ENCODE results near the gene TMEM132D. TPM values are rescaled to one million over a fixed set of nuclear protein-coding genes. Genes with fewer than 3 reads are reported as not detected.

Gene TMEM132D
- total RNA-seq, 5 donors from 2014 or later (not counting 1 experiment from before 2014, with no cell fraction given): not detected

DNA sequence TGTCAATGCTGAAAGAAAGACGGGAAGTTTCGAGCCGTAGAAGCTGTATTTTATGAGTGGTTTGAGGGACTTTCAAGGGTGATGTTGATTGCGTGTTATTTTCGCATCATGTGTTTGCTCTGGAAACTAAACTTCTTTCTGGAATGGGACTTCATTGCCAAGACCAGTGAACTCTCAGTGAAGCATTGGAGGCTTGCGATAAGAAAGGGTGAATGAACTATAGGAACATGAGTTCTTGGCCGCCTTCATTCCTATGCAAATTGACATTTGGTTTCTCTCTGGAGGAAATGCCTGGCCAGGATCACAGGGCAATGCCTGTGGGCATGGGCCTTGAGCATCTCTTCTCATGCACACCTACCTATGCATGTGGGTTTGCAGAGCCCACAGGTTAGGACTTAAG lies 677.8 kb downstream of the TMEM132D start:
- no peak for ATAC-seq (replicated peaks in 1 of 4)
- ChIA-PET POLR2A (no interaction called here), CTCF (no interaction called here)

DNA sequence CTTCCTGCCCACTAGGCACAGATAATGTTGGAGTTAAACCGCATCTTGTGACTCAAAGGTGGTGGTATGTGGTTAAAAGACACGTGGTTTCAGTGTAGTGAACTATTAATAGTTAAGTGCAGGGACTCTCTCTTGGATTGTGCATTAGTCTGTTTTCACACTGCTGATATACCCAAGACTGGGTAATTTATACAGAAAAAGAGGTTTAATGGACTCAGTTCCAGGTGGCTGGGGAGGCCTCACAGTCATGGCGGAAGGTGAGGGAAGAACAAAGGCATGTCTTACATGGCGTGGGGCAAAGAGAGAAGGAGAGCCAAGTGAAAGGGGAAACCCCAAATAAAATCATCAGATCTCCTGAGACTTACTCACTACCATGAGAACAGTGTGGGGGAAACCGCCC lies 688.3 kb downstream of the TMEM132D start:
- H3K27ac Mint-ChIP-seq: no peak overlapping the region

More for the DNA sequence above, 677.8 kb downstream of the TMEM132D start:
- DNase-seq: no peak
- H3K4me3 Mint-ChIP-seq: no peak overlapping the region
- Histone ChIP-seq H3K27me3 (replicated peaks in 1 of 2; ENCODE audit: control insufficient read depth in 2 of 2, extremely low read depth in 1 of 2, insufficient read depth in 2 of 2, low read length in 1 of 2) (no peaks in the 10 kb centered on the region), H3K27ac (ENCODE audit: low read length) (no peak overlapping the region), H3K9me3 (no peaks in the 10 kb centered on the region), H3K36me3 (ENCODE audit: control insufficient read depth in 2 of 2, extremely low read depth in 1 of 2, insufficient read depth in 1 of 2, low read length in 1 of 2) (no peaks in the 10 kb centered on the region), H3K4me3 (ENCODE audit: control insufficient read depth in 1 of 2, extremely low read depth in 1 of 2, low read length in 1 of 2) (no peak overlapping the region), H3K4me1 (ENCODE audit: control insufficient read depth in 1 of 2, extremely low read depth in 1 of 2, insufficient read depth in 2 of 2, low read length in 2 of 2) (no peaks in the 10 kb centered on the region)
- H3K4me1 Mint-ChIP-seq: no peaks in the 10 kb centered on the region
- no peaks in the 10 kb centered on the region for H3K36me3 Mint-ChIP-seq
- WGBS (ENCODE audit: insufficient coverage): 58% methylated on average over 7 of the region's 7 CpGs
- H3K27me3 Mint-ChIP-seq: no peaks in the 10 kb centered on the region
- H3K27ac Mint-ChIP-seq: no peak overlapping the region
- H3K9me3 Mint-ChIP-seq: peaks cover 0 to 16% (median 6%) of the 10 kb centered on the region in 3 donors

DNA sequence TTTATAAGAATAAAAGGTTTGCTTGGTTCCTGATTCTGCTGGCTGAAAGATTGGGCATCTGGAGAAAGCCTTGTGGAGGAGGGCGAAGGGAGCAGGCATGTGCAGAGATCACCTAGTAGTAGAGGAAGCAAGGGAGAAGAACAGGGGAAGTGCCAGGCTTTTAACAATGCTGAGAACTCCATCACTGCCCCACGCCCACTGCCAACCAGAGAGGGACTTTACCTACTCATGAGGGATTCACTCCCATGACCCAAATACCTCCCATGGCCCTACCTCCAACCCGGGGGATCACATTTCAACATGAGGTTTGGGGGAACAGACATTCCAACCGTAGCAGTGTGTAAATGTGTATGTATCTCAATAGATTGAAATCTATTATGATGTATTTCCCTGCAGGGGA lies 690.3 kb downstream of the TMEM132D start:
- no CpG with 5 or more reads among the region's 4 CpGs for WGBS (ENCODE audit: insufficient coverage)
- no peaks in the 10 kb centered on the region for H3K9me3 ChIP-seq
- DNase-seq (no peak), ATAC-seq (replicated peaks in 1 of 4) (no peak)
- ChIA-PET POLR2A (no interaction called here), CTCF (no interaction called here)
- no peaks in the 10 kb centered on the region for H3K36me3 ChIP-seq (ENCODE audit: control insufficient read depth in 2 of 2, extremely low read depth in 1 of 2, insufficient read depth in 1 of 2, low read length in 1 of 2)
- no peaks in the 10 kb centered on the region for H3K4me1 Mint-ChIP-seq
- H3K4me1 ChIP-seq (ENCODE audit: control insufficient read depth in 1 of 2, extremely low read depth in 1 of 2, insufficient read depth in 2 of 2, low read length in 2 of 2): no peaks in the 10 kb centered on the region
- H3K27ac ChIP-seq (ENCODE audit: low read length): no peak overlapping the region
- no peak overlapping the region for H3K4me3 ChIP-seq (ENCODE audit: control insufficient read depth in 1 of 2, extremely low read depth in 1 of 2, low read length in 1 of 2)
- H3K9me3 Mint-ChIP-seq: peaks cover 9 to 16% (median 14%) of the 10 kb centered on the region in 3 donors
- peaks cover 0 to 4% of the 10 kb centered on the region in 2 experiments for H3K27me3 ChIP-seq (replicated peaks in 1 of 2; ENCODE audit: control insufficient read depth in 2 of 2, extremely low read depth in 1 of 2, insufficient read depth in 2 of 2, low read length in 1 of 2)
- H3K36me3 Mint-ChIP-seq: no peaks in the 10 kb centered on the region
- H3K4me3 Mint-ChIP-seq: no peak overlapping the region
- no peaks in the 10 kb centered on the region for H3K27me3 Mint-ChIP-seq
- H3K27ac Mint-ChIP-seq: no peak overlapping the region

More for the DNA sequence above, 688.3 kb downstream of the TMEM132D start:
- WGBS (ENCODE audit: insufficient coverage): no CpG with 5 or more reads among the region's 5 CpGs
- peaks cover 9 to 23% (median 19%) of the 10 kb centered on the region in 3 donors for H3K9me3 Mint-ChIP-seq
- no peak overlapping the region for H3K4me3 Mint-ChIP-seq
- POLR2A ChIA-PET: no interaction called here
- no peaks in the 10 kb centered on the region for H3K36me3 Mint-ChIP-seq
- Histone ChIP-seq H3K4me1 (ENCODE audit: control insufficient read depth in 1 of 2, extremely low read depth in 1 of 2, insufficient read depth in 2 of 2, low read length in 2 of 2) (no peaks in the 10 kb centered on the region), H3K36me3 (ENCODE audit: control insufficient read depth in 2 of 2, extremely low read depth in 1 of 2, insufficient read depth in 1 of 2, low read length in 1 of 2) (no peaks in the 10 kb centered on the region), H3K27me3 (replicated peaks in 1 of 2; ENCODE audit: control insufficient read depth in 2 of 2, extremely low read depth in 1 of 2, insufficient read depth in 2 of 2, low read length in 1 of 2) (no peaks in the 10 kb centered on the region), H3K9me3 (no peaks in the 10 kb centered on the region), H3K27ac (ENCODE audit: low read length) (no peak overlapping the region), H3K4me3 (ENCODE audit: control insufficient read depth in 1 of 2, extremely low read depth in 1 of 2, low read length in 1 of 2) (no peak overlapping the region)
- no peaks in the 10 kb centered on the region for H3K27me3 Mint-ChIP-seq
- DNase-seq: no peak
- H3K4me1 Mint-ChIP-seq: no peaks in the 10 kb centered on the region
- ATAC-seq (replicated peaks in 1 of 4): no peak
- CTCF ChIA-PET: no interaction called here

DNA sequence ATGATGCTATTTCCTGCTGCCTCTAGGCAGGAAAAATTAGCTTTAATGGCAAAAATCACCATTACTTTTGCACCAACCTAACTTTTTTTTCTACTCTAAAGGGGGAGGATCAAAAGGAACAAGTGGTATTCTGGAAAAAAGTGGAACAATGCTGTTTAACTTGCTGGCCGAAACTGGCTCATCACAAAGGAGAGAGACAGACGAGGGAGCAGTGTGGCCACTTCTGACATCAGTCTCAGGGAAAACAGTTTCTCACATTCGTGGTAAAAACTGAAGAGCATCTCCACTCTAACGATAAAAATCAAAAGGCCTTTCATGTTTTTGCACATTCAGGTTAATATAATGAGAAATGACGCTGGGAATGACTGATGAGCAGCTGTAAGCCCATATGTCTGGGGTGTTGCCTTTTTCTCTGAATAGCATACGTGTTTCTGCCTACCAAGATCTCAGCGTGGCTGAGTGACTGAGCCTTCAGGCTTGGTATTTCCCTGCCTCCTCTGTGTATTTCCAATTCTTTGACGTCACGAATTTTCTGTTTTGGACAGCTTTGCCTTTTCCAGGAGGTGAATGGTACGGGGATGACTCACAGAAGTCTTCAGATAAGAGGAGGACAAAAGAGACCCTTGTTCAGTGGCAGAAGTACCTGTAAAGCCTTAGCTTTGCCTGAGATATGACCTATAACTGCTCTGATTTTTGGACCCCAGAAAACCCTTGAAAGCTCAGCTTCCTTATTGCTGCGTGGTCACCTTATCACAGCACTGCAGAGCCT lies 691.8 kb downstream of the TMEM132D start:
- Mint-ChIP-seq H3K9me3 (peaks cover 11 to 15% (median 12%) of the 10 kb centered on the region in 3 donors), H3K4me3 (no peak overlapping the region), H3K27ac (no peak overlapping the region), H3K36me3 (no peaks in the 10 kb centered on the region), H3K4me1 (no peaks in the 10 kb centered on the region), H3K27me3 (no peaks in the 10 kb centered on the region)
- POLR2A ChIA-PET: no interaction called here
- WGBS (ENCODE audit: insufficient coverage): 56% methylated on average over 10 of the region's 11 CpGs
- H3K27me3 ChIP-seq (replicated peaks in 1 of 2; ENCODE audit: control insufficient read depth in 2 of 2, extremely low read depth in 1 of 2, insufficient read depth in 2 of 2, low read length in 1 of 2): peaks cover 0 to 5% of the 10 kb centered on the region in 2 experiments
- no peak for DNase-seq
- no peak overlapping the region for H3K27ac ChIP-seq (ENCODE audit: low read length)
- no peaks in the 10 kb centered on the region for H3K4me1 ChIP-seq (ENCODE audit: control insufficient read depth in 1 of 2, extremely low read depth in 1 of 2, insufficient read depth in 2 of 2, low read length in 2 of 2)
- CTCF ChIA-PET: no interaction called here
- H3K9me3 ChIP-seq: no peaks in the 10 kb centered on the region
- no peaks in the 10 kb centered on the region for H3K36me3 ChIP-seq (ENCODE audit: control insufficient read depth in 2 of 2, extremely low read depth in 1 of 2, insufficient read depth in 1 of 2, low read length in 1 of 2)
- H3K4me3 ChIP-seq (ENCODE audit: control insufficient read depth in 1 of 2, extremely low read depth in 1 of 2, low read length in 1 of 2): no peak overlapping the region
- no peak for ATAC-seq (replicated peaks in 1 of 4)

DNA sequence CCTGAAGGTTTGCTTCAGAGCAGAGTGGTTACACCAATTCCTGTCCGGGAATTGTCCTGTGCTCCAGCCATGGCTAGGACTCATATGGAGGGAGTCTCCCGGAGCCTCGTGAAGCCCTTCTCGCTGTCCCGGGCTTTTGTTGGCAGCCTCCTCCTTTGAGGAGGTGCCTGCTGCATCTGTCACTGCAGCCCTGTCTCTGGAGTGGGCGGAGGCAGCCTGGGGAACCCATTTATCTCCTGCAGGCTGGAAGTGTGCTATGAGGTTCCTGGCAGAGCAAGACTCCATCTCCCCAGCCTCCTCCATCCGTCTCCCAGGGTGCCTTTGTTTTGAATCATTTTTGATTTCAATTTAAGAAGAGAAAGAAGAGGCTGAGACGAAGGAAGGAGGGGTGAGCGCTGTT lies 695.3 kb downstream of the TMEM132D start:
- Mint-ChIP-seq H3K27ac (no peak overlapping the region), H3K4me3 (no peak overlapping the region), H3K9me3 (peaks cover 0 to 12% (median 7%) of the 10 kb centered on the region in 3 donors), H3K27me3 (no peaks in the 10 kb centered on the region), H3K36me3 (no peaks in the 10 kb centered on the region), H3K4me1 (no peaks in the 10 kb centered on the region)
- WGBS (ENCODE audit: insufficient coverage): 74% methylated on average over 5 of the region's 9 CpGs
- no peak overlapping the region for H3K4me3 ChIP-seq (ENCODE audit: control insufficient read depth in 1 of 2, extremely low read depth in 1 of 2, low read length in 1 of 2)
- H3K36me3 ChIP-seq (ENCODE audit: control insufficient read depth in 2 of 2, extremely low read depth in 1 of 2, insufficient read depth in 1 of 2, low read length in 1 of 2): no peaks in the 10 kb centered on the region
- DNase-seq (no peak), ATAC-seq (replicated peaks in 1 of 4) (no peak)
- POLR2A ChIA-PET: no interaction called here
- CTCF ChIA-PET: no interaction called here
- no peaks in the 10 kb centered on the region for H3K4me1 ChIP-seq (ENCODE audit: control insufficient read depth in 1 of 2, extremely low read depth in 1 of 2, insufficient read depth in 2 of 2, low read length in 2 of 2)
- H3K27me3 ChIP-seq (replicated peaks in 1 of 2; ENCODE audit: control insufficient read depth in 2 of 2, extremely low read depth in 1 of 2, insufficient read depth in 2 of 2, low read length in 1 of 2): peaks cover 0 to 7% of the 10 kb centered on the region in 2 experiments
- no peaks in the 10 kb centered on the region for H3K9me3 ChIP-seq
- H3K27ac ChIP-seq (ENCODE audit: low read length): no peak overlapping the region

DNA sequence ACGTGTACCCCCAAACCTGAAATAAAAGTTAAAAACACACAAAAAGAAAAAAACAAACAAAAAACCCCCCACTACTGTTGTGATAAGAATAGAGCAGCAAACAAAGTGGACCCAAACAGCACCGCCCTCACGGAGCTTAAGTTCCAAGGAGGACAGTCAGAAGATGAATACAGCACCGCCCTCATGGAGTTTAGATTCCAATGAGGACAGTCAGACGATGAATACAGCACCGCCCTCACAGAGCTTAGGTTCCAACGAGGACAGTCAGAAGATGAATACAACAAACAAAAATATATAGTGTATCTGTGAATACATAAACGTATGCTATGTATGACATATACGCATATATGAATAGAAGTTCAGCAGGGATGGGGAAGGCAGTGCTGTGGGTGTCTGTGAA lies 696.7 kb downstream of the TMEM132D start:
- Mint-ChIP-seq H3K27me3 (no peaks in the 10 kb centered on the region), H3K9me3 (peaks cover 0 to 12% (median 7%) of the 10 kb centered on the region in 3 donors), H3K4me3 (no peak overlapping the region), H3K36me3 (no peaks in the 10 kb centered on the region), H3K27ac (no peak overlapping the region), H3K4me1 (no peaks in the 10 kb centered on the region)
- no peak for ATAC-seq (replicated peaks in 1 of 4)
- no peak overlapping the region for H3K27ac ChIP-seq (ENCODE audit: low read length)
- H3K4me3 ChIP-seq (ENCODE audit: control insufficient read depth in 1 of 2, extremely low read depth in 1 of 2, low read length in 1 of 2): no peak overlapping the region
- ChIA-PET POLR2A (no interaction called here), CTCF (no interaction called here)
- peaks cover 0 to 10% of the 10 kb centered on the region in 2 experiments for H3K27me3 ChIP-seq (replicated peaks in 1 of 2; ENCODE audit: control insufficient read depth in 2 of 2, extremely low read depth in 1 of 2, insufficient read depth in 2 of 2, low read length in 1 of 2)
- no peak for DNase-seq
- H3K36me3 ChIP-seq (ENCODE audit: control insufficient read depth in 2 of 2, extremely low read depth in 1 of 2, insufficient read depth in 1 of 2, low read length in 1 of 2): no peaks in the 10 kb centered on the region
- 96% methylated on average over 5 of the region's 9 CpGs for WGBS (ENCODE audit: insufficient coverage)
- no peaks in the 10 kb centered on the region for H3K9me3 ChIP-seq
- H3K4me1 ChIP-seq (ENCODE audit: control insufficient read depth in 1 of 2, extremely low read depth in 1 of 2, insufficient read depth in 2 of 2, low read length in 2 of 2): no peaks in the 10 kb centered on the region

Data from T-cell (primary cell).